Measurements from ENCODE around the gene MRPL2.

Gene MRPL2

DNA sequence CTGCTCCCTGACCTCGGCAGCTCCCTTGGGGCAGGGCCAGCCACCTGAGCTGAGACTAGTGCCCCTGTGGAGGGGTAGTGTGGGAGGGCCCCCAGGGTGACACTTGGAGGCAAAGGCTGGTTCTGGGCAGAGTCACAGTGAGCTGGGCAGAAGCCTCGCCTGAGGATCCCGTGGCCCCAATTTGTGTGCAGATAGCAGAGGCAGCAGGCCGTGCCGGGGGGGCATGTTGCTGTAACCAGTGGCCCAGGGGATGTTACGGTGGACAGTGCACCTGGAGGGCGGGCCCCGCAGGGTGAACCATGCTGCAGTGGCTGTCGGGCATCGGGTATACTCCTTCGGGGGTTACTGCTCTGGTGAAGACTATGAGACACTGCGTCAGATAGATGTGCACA is 42.3 kb downstream of the MRPL2 start:
- no peak for DNase-seq

- no peak for DNase-seq
Measured at GRCh38 chr6:43016176-43016942, 42.9 kb downstream of the MRPL2 start.

DNA sequence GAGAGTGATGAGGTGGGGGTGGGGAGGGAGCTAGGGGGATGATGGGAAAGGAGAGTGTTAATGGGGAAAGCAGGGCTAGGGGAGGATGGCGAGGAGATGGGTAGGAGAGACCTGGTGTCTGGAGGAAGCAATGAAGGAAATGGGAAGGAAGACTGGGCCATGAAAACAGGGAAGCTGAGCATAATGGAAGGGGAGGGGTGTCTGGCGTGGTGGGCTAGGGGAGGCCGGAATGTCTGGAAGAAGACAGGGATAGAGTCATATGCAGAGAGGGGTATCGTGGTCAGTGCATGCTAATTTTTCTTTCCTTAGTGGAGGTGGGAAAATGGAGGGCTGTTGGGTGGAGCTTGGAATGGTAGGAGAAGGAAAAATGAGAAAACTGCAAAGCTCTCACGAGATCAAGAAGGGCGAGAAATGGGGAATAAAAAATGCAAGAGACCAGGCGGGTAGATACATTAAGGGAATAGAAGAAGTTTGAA is 44.8 kb downstream of the MRPL2 start:
- no peak for DNase-seq

DNA sequence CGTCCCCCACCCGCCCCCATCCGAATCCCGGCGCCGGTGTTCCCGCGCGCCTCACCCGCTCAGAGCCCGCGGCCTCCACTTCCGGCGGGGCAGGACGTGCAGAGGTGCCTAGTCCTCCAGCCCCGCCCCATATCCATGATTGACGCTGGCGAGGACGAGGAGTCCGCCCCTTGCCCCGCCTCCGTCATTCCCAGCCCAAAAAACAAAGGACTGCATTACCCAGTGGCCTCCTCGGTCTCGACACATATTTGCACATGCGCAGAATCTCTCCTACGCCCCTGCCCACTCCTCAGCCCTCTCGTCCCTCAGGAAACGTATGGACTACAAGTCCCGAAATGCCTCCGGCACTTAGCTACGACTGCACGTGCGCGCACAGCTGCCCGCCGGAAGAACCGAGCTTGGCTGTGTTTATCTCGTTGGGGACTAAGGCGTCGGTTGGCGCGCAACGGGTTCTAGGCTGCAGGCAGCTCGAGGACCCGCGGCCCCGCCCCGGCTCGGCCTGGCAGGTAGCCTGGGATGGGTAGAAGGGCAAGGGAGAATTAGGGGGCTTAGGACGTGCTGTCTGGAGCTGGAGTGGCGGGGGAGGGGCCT is 45.3 kb downstream of the MRPL2 start, which contains the start of the genes KLHDC3 and MEA1:
TSS of gene KLHDC3 (plus strand) at position 407 of the 591 bp plus-strand sequence. CDS start 2,944 bp downstream, outside the sequence.
TSS of gene MEA1 (minus strand) at position 104 of the 591 bp plus-strand sequence. CDS start 133 bp downstream, outside the sequence.
- DNase-seq, result peak; percentile 100

- no peak for DNase-seq
Measured at GRCh38 chr6:43013097-43013842, 46.0 kb downstream of the MRPL2 start.

DNA sequence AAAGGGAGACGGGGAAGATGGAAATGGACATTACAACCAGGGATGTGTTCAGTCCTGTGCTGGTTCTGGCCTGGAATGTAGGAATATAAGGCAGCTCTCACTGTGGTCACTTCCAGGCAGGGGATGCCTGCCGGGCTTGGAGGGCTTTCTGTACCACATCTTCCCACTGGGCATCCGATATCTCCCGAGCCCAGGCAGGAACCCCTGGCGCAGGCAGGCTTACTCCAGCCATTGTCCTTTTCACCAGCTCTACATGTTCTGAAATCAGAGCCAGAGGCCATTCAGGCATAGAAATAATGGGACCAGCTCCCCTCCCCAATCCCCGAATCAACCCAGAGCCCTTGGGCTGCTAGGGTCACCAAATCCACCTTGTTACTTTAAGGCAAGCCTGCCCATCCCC is 46.9 kb downstream of the MRPL2 start:
- no peak for DNase-seq

- no peak for DNase-seq
Measured at GRCh38 chr6:43011207-43011606, 48.0 kb downstream of the MRPL2 start.

DNA sequence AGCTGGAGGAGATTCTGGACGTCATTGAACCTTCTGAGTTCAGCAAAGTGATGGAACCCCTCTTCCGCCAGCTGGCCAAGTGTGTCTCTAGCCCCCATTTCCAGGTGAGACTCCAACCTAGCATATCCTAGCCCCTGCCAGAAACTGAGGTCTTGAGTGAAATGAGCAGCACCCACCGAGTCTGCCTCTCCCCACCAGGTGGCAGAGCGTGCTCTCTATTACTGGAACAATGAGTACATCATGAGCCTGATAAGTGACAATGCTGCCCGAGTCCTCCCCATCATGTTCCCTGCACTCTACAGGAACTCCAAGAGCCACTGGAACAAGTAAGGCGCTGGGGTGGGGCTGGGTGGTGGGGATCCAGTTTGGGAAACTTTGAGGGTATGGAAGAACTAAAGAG is 50.1 kb downstream of the MRPL2 start:
- peak; percentile 39 for DNase-seq

GRCh38 chr6:43007126-43007525 is 52.1 kb downstream of the MRPL2 start:
- no peak for DNase-seq

- no peak for DNase-seq
Measured at GRCh38 chr6:43006251-43006650, 53.0 kb downstream of the MRPL2 start.

GRCh38 chr6:43005844-43006243 is 53.4 kb downstream of the MRPL2 start:
- no peak for DNase-seq
